Mesothelial cell of epicardium (in vitro differentiated cells): Measurements from ENCODE around the gene CYS1. TPM values are rescaled to one million over a fixed set of nuclear protein-coding genes. Genes with fewer than 3 reads are reported as not detected.

Experiments
- DNase-seq, 2 experiments: peaks; one replicate each; pipeline ENCODE4 v3.0.0; 2021; ENCODE audit warnings: low spot score in 2 of 2; ENCODE audit not compliant: unreplicated experiment in 2 of 2
- H3K27ac Mint-ChIP-seq: 2 replicates; pipeline ENCODE4 v1.8.0; 2021; ENCODE audit warnings: mixed read lengths
- H3K27me3 Mint-ChIP-seq: 2 replicates; pipeline ENCODE4 v1.8.0; 2021; ENCODE audit warnings: low read depth, mixed read lengths
- H3K36me3 Mint-ChIP-seq: 2 replicates; pipeline ENCODE4 v1.8.0; 2021; ENCODE audit warnings: mixed read lengths
- H3K4me1 Mint-ChIP-seq: 2 replicates; pipeline ENCODE4 v1.8.0; 2021; ENCODE audit warnings: mixed read lengths
- H3K4me3 Mint-ChIP-seq: 2 replicates; pipeline ENCODE4 v1.8.0; 2021; ENCODE audit warnings: mild to moderate bottlenecking, moderate library complexity, mixed read lengths
- H3K9me3 Mint-ChIP-seq: 2 replicates; pipeline ENCODE4 v1.8.0; 2021; ENCODE audit warnings: mixed read lengths
- CTCF ChIP-seq: fragments of 200-600 bp; sonication (generic); IDR thresholded peaks from one replicate; pipeline ENCODE4 v1.5.0; 2021; ENCODE audit warnings: antibody characterized with exemption; ENCODE audit not compliant: unreplicated experiment
- total RNA-seq: library from RNA; stranded (reverse); gene quantifications from 3 replicates; pipeline ENCODE4 v1.2.1, GENCODE V29; 2021

The CYS1 gene
- total RNA-seq, 1 donor from 2014 or later, result 1.3 TPM

GRCh38 chr2:10048501-10049171 lies 31.6 kb downstream of the CYS1 start:
- H3K27ac Mint-ChIP-seq, result no peak overlapping the region
- H3K4me3 Mint-ChIP-seq, result no peak overlapping the region
- H3K27me3 Mint-ChIP-seq, result no peaks in the 10 kb centered on the region
- DNase-seq, result no peak
- H3K9me3 Mint-ChIP-seq, result no peaks in the 10 kb centered on the region
- peaks cover 11% of the 10 kb centered on the region for H3K4me1 Mint-ChIP-seq
- H3K36me3 Mint-ChIP-seq, result peaks cover 21% of the 10 kb centered on the region
- peak; percentile 60 for TF ChIP-seq CTCF

DNA sequence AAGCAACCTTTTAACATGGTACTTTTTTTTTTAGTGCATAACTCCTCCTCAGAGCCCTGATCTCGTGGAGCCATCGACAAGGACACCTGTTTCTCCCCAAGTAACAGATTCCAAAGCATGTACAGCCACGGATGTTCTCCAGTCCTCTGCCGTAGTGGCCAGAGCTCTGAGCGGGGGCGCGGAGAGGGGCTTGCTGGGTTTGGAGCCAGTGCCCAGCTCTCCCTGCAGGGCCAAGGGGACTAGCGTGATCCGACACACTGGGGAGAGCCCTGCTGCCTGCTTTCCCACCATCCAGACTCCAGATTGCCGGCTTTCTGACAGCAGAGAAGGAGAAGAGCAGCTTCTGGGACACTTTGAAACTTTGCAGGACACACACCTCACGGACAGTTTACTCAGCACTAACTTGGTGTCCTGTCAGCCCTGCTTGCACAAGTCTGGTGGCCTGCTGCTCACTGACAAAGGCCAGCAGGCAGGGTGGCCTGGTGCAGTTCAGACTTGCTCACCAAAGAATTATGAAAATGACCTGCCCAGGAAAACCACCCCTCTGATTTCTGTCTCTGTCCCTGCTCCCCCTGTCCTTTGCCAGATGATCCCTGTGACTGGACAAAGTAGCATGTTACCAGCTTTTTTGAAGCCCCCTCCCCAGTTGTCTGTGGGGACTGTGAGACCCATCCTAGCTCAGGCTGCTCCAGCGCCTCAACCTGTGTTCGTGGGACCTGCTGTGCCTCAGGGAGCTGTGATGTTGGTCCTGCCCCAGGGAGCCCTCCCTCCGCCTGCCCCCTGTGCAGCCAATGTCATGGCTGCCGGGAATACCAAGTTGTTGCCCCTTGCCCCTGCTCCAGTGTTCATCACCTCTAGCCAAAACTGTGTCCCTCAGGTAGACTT lies 32.4 kb downstream of the CYS1 start:
- no peaks in the 10 kb centered on the region for H3K27me3 Mint-ChIP-seq
- no peak for TF ChIP-seq CTCF
- no peak for DNase-seq
- H3K4me3 Mint-ChIP-seq, result no peak overlapping the region
- H3K36me3 Mint-ChIP-seq, result peaks cover 16% of the 10 kb centered on the region
- no peaks in the 10 kb centered on the region for H3K9me3 Mint-ChIP-seq
- H3K4me1 Mint-ChIP-seq, result peaks cover 11% of the 10 kb centered on the region
- no peak overlapping the region for H3K27ac Mint-ChIP-seq

DNA sequence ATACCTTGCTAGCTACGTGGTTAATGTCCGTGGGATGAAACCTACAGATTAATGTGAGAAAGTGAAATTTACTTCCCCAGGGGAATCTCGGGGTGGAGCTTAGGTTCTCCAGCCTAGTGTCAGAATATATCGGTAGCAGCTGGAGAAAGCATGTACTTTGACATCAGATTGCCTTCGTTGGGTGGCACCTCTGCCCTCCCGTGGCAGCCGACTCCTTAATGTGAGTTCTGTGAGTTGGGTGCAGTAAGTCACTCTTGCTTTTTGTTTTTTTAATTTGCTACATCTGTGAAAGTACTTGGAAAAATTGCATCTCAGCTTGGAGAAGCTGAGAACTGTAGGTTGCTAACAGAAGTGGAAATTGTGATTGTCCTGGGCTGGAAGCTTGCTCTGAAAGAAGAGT lies 33.3 kb downstream of the CYS1 start:
- no peak for TF ChIP-seq CTCF
- no peak for DNase-seq
- Mint-ChIP-seq H3K36me3 (peaks cover 10% of the 10 kb centered on the region), H3K27me3 (no peaks in the 10 kb centered on the region), H3K27ac (peak overlapping the region; percentile 3), H3K4me1 (peaks cover 19% of the 10 kb centered on the region), H3K4me3 (no peak overlapping the region), H3K9me3 (no peaks in the 10 kb centered on the region)

GRCh38 chr2:10045561-10046355 lies 34.5 kb downstream of the CYS1 start:
- Mint-ChIP-seq H3K27ac (peak overlapping the region; percentile 64), H3K36me3 (peaks cover 13% of the 10 kb centered on the region), H3K27me3 (peaks cover 4% of the 10 kb centered on the region), H3K4me3 (peak overlapping the region; percentile 37), H3K4me1 (peaks cover 21% of the 10 kb centered on the region), H3K9me3 (no peaks in the 10 kb centered on the region)
- TF ChIP-seq CTCF, result no peak
- no peak for DNase-seq

DNA sequence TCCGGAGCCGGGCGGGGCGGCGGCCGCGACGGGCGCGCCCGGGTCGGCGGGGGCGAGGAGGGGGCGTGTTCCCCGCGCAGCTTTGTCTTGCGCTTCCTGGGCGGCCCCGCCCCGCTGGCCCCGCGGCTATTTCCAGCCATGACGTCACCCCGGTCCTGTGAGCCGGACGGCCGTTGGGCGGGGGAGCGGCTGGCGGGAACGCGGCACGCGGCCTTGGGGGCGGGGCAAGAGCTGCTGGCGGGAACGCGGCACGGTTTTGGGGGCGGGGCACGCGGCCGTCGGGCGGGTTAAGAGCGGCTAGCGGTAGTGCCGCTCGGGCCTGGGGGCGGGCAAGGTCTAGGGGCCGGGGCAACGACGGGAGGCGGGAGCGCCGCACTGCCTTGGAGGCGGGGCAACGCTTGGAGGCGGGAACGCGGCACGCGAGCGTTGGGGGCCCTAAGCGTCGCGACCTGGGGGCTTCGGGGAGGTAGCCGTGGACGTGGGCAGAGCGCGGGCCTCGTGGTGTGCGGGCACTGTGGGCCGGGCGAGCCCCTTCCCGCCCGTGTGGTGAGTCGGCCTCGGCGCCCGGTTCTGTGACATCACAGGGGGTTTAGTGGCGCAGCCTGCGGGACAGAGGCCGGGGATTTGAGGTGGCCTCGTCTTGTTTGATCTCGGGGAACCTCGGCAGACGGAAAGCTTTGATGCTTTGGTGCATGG lies 36.2 kb downstream of the CYS1 start:
- peaks cover 5% of the 10 kb centered on the region for H3K27me3 Mint-ChIP-seq
- H3K36me3 Mint-ChIP-seq, result peaks cover 9% of the 10 kb centered on the region
- no peaks in the 10 kb centered on the region for H3K9me3 Mint-ChIP-seq
- DNase-seq, result peak; percentile 85 to 96
- TF ChIP-seq CTCF, result no peak
- H3K27ac Mint-ChIP-seq, result no peak overlapping the region
- peaks cover 18% of the 10 kb centered on the region for H3K4me1 Mint-ChIP-seq
- peak overlapping the region; percentile 45 for H3K4me3 Mint-ChIP-seq
